HG03457 (cell line): ENCODE data around the gene KRTCAP3.
A peak's percentile ranks its signal among the peaks of the same experiment; 100 is the strongest.
"Not testable (repeated sequence)": the region's sequence is repeated elsewhere in the genome, so short reads cannot be mapped to it uniquely, and the experiment has no call there.

ENCODE experiments used
- ATAC-seq: cut with Tn5 transposase; IDR thresholded peaks from one replicate; pipeline ENCODE4 v1.9.1; 2021; ENCODE audit warnings: moderate number of reproducible peaks; ENCODE audit not compliant: unreplicated experiment

The KRTCAP3 gene

DNA sequence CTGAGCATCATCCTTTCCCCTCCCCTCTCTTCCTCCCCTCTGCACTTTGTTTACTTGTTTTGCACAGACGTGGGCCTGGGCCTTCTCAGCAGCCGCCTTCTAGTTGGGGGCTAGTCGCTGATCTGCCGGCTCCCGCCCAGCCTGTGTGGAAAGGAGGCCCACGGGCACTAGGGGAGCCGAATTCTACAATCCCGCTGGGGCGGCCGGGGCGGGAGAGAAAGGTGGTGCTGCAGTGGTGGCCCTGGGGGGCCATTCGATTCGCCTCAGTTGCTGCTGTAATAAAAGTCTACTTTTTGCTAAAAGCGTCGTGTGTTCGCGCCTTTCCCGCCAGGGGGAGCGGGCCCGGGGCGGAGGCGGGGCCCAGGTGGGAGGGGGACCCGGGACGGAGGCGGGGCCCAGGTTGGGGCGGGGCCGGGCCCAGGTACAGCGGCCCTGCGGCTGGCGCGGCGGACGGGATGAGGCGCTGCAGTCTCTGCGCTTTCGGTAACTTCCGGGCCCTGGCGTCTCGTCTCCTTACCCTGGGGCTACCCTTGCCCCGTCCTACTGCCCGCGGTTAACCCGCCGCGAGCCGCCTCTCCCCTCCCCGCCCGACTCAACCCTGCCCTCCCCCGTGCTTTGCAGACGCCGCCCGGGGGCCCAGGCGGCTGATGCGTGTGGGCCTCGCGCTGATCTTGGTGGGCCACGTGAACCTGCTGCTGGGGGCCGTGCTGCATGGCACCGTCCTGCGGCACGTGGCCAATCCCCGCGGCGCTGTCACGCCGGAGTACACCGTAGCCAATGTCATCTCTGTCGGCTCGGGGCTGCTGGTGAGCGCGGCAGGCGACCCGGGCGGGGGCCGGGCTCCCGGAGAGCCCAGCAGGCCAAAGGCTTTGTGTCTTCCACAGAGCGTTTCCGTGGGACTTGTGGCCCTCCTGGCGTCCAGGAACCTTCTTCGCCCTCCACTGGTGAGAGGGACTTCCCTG is at the start of gene KRTCAP3:
Gene KRTCAP3 (plus strand): TSS at position 424 of the 962 bp plus-strand sequence. CDS start 32 bp downstream, at position 456.
- ATAC-seq, result no peak

GRCh38 chr2:27393225-27393624 is 49.0 kb upstream of the KRTCAP3 start:
- ATAC-seq, result no peak

DNA sequence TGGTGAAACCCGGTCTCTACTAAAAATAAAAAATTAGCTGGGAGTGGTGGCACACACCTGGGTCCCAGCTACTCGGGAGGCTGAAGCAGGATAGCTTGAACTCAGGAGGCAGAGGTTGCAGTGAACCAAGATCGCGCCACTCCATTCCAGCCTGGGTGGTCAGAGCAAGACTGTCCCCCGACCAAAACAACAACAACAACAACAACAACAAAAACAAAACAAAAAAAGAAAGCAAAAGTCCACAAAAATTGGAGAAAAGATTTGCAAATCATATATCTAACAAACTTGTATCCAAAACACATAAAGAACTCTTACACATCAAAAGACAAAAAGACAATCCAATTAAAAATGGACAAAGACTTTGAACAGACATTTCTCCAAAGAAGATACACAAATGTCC is 43.2 kb upstream of the KRTCAP3 start:
- ATAC-seq, result no peak

DNA sequence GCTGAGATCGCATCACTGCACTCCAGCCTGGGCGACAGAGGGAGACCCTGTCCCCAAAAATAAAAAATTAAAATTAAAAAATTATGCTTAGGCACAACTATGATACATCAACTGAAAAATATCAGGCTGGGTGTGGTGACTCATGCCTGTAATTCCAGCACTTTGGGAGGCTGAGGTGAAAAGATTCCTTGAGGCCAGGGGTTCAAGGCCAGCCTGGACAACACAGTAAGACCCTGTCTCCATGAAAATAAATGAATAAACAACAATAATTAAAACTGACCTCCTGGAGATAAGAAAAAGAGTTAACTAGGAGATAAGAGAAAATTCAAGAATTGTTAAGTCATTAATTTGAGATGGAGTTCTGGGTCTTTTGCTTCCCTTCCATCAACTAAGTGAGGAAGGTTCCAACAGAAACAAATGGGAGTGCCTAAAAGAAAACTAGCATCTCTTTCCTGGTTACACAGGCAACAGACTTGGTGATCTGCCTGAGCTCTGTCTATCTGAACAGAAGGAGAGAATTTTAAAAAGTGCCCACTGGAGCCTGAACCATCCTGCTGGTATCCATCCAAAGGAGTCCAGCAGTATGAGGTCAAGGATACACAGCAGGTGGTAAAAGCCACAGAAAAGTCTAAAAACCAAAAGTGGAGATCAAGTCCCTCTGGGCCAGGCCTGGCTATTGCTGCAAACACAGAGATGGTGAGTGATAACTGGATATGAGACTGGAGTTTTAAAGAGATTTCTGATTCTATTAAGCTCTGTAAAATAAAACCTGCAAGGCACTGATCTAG is 41.6 kb upstream of the KRTCAP3 start:
- no peak for ATAC-seq

- ATAC-seq, result no peak
Measured at GRCh38 chr2:27407798-27408491, 34.2 kb upstream of the KRTCAP3 start.

DNA sequence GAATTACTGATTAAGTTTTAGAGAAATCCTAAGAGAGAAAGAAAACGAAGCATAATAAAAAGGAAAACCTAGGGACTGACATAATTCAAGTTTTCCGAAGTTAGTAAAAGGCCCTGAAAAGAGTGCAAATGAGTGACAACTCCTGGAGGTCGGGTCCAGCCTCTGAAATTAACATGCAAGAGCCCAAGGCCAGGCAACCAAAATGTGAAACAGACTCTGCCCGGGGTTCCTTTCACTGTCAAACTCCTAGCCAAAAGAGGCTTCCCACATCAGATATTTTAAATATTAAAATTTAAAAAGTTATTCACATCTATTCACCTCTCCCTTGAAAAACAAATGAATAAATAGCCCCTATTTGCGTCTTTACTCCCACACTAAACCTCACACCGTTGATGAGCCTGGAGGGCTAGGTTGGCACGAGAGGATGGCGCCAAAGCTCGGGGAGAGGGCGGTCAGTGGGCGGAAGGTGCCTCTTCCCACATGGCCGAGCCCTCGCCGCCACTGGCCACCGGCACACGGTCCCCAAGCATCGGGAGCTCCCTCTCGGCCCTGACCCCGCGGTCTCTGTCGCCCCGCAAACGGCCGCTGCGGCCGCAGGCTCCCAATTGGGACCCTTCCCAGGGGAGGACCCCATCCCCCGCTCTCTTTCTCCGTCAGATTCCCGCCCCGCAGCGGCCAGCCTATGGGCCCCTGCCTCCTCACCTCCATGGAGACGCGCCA is 33.4 kb upstream of the KRTCAP3 start:
- ATAC-seq, result peak; percentile 27

GRCh38 chr2:27409321-27410073 is 32.7 kb upstream of the KRTCAP3 start, which contains the start of gene PPM1G:
Gene PPM1G (minus strand): TSS chr2:27409591. CDS start chr2:27409422, 169 bp downstream.
- ATAC-seq, result peak; percentile 86

DNA sequence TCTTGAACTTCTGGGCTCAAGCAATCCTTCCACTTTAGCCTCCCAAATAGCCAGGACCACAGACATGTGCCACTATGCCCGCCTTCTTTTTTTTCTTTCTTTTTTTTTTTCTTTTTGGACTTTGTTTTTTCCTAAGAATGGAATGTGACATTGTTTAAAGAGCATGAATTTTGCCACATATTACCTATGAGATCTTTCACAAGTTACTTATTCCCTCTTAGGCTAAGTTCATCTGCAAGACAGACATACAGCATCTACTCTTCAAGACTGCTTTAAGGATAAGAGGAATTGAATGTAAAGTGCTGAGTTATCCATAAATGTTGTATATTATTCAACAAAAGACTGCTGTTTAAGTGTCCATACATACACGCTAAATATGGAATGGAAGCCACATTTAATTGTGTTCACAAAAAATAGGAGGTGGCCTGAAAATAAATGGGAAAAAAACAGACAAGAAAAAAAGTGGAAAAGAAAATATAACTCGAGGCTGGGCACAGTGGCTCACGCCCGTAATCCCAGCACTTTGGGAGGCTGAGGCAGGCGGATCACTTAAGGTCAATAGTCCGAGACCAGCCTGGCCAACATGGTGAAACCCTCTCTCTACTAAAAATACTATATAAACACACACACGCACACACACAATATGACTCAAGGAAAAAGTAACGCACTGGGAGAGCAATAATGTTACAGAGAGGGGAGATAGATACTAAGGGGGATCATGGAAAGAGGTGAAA is 29.6 kb upstream of the KRTCAP3 start:
- no peak for ATAC-seq

DNA sequence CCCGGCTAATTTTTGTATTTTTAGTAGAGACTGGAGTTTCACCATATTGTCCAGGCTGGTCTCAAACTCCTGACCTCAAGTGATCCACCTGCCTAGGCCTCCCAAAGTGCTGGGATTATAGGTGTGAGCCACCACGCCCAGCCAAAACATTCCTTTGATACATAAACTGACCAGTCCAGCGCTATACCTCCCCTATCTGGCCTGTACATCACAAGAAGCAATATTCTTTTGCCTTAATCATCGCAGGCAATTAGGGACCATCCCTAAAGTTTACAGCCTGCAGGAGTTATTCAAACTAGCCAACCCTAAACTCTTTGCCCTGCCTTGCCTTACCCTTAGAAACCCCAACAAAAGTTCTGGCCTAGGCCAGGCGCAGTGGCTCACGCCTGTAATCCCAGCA is 26.0 kb upstream of the KRTCAP3 start:
- no peak for ATAC-seq

DNA sequence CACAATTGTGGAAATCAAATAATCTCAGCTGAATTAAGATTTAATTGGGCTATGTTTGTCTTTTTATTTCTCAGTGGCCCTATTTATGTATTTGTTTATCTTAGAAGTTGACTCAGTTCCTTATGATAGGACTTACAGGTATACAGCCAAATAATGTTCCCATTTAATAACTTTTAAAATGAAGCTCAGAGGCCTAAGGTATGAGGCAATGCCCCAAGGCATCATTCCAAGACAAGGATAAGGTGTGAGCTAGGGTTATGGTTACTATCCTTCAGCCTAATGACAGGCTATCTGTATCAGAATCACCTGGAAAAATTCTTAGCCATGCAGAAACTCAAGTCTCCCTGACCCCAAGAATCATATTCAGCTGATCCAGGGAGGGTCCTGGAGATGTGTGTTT is 21.2 kb upstream of the KRTCAP3 start:
- ATAC-seq, result no peak

GRCh38 chr2:27421660-27422250 is 20.4 kb upstream of the KRTCAP3 start:
- no peak for ATAC-seq

GRCh38 chr2:27422958-27423357 is 19.2 kb upstream of the KRTCAP3 start:
- ATAC-seq, result no peak

GRCh38 chr2:27425039-27425438 is 17.1 kb upstream of the KRTCAP3 start:
- not testable (repeated sequence) for ATAC-seq

GRCh38 chr2:27427863-27428212 is 14.3 kb upstream of the KRTCAP3 start:
- no peak for ATAC-seq

DNA sequence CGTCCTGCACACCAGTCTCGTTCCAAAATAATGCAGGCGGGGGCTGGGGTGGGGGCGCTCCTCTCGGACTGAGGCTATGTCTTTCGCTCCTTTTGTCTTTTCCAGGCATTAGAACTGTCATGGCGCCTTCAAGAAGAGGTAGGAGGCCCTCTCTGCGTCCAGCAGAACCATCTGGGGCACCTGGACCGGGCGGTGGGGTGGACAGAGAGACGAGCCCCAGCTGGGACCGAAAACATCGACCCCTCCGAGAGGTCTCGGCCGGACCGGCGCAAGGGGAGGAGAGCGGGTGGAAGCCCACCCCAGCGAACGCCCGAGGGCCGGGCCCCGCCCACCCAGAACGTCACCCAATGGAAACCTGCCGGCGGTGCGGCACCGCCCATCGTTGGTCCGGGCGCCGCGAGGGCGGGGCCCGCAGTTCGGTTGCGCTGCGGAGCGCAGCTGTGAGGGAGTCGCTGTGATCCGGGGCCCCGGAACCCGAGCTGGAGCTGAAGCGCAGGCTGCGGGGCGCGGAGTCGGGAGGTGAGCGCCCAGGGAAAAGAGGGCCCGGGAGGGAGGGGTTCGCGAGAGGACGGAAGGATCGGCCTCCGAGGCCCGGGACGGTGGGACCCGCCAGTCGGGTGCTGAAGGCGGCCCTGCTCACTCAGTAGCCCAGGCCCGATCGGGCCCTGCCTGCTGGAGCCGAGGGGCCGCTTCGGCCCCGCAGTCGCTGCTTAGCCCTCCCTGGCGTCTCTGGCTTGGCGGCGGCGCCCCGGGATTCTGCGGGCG is 13.8 kb upstream of the KRTCAP3 start, which contains the start of gene NRBP1:
Gene NRBP1 (plus strand): TSS at position 419 of the 765 bp plus-strand sequence. CDS start 4,643 bp downstream, outside the sequence.
- peak; percentile 68 for ATAC-seq

- peak; percentile 62 for ATAC-seq
Measured at GRCh38 chr2:27428978-27429541, 13.1 kb upstream of the KRTCAP3 start.

GRCh38 chr2:27431395-27431794 is 10.8 kb upstream of the KRTCAP3 start:
- no peak for ATAC-seq
